Measurements from ENCODE around the gene SLC9A4. TPM values are rescaled to one million over a fixed set of nuclear protein-coding genes. Genes with fewer than 3 reads are reported as not detected.

Gene SLC9A4
- total RNA-seq, 1 donor = not detected

DNA sequence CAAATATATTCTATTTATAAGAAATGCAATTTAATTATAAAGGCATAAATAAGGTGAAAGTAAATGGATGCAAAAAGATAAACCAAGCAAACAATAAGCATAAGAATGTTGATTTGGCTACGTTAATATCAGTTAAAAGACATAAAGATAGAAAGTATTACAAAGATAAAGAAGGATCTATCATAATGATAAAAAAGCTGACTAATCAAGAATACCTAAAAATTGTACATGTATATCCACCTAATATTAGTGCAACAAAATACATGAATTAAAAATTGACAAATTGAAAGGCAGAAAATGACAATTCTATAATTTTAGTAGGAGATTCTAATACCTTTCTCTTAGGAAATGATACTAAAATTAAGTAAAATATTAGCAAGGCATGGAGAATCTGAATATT is 21.5 kb downstream of the SLC9A4 start:
- DNase-seq (ENCODE audit: insufficient read length, low spot score, missing footprints) = no peak
- no peak overlapping the region for H2AFZ ChIP-seq (ENCODE audit: low read length)
- no peak for TF ChIP-seq CTCF (IDR thresholded peaks at IDR 0.05; ENCODE audit: extremely low read depth, low read depth, low read length)

GRCh38 chr2:102498414-102498813 is 25.4 kb downstream of the SLC9A4 start:
- Histone ChIP-seq H3K79me2 (ENCODE audit: insufficient read depth, low read length) (no peaks in the 10 kb centered on the region), H3K4me3 (ENCODE audit: insufficient read depth, low read length) (no peak overlapping the region), H3K9me3 (ENCODE audit: low read depth, low read length) (no peaks in the 10 kb centered on the region), H2AFZ (ENCODE audit: low read length) (no peak overlapping the region), H3K27ac (ENCODE audit: low read depth, low read length) (no peak overlapping the region), H3K27me3 (ENCODE audit: insufficient read depth, low read length) (no peaks in the 10 kb centered on the region), H3K36me3 (ENCODE audit: insufficient read depth, low read length) (no peaks in the 10 kb centered on the region), H3K4me2 (ENCODE audit: insufficient read depth, low read length) (no peak overlapping the region), H4K20me1 (ENCODE audit: insufficient read depth, low read length) (no peaks in the 10 kb centered on the region), H3K4me1 (ENCODE audit: insufficient read depth, low read length) (no peaks in the 10 kb centered on the region)
- no peak for DNase-seq (ENCODE audit: insufficient read length, low spot score, missing footprints)
- no peak for TF ChIP-seq CTCF (IDR thresholded peaks at IDR 0.05; ENCODE audit: extremely low read depth, low read depth, low read length)

More for the DNA sequence above, 21.5 kb downstream of the SLC9A4 start:
- Histone ChIP-seq H3K4me2 (ENCODE audit: insufficient read depth, low read length) (no peak overlapping the region), H3K4me1 (ENCODE audit: insufficient read depth, low read length) (no peaks in the 10 kb centered on the region), H3K27ac (ENCODE audit: low read depth, low read length) (no peak overlapping the region), H3K4me3 (ENCODE audit: insufficient read depth, low read length) (no peak overlapping the region), H4K20me1 (ENCODE audit: insufficient read depth, low read length) (no peaks in the 10 kb centered on the region), H3K79me2 (ENCODE audit: insufficient read depth, low read length) (no peaks in the 10 kb centered on the region), H3K27me3 (ENCODE audit: insufficient read depth, low read length) (no peaks in the 10 kb centered on the region), H3K9me3 (ENCODE audit: low read depth, low read length) (no peaks in the 10 kb centered on the region), H3K36me3 (ENCODE audit: insufficient read depth, low read length) (no peaks in the 10 kb centered on the region)

- H2AFZ ChIP-seq (ENCODE audit: low read length) = no peak overlapping the region
- no peak for TF ChIP-seq CTCF (IDR thresholded peaks at IDR 0.05; ENCODE audit: extremely low read depth, low read depth, low read length)
Measured at GRCh38 chr2:102499558-102499957, 26.5 kb downstream of the SLC9A4 start.

DNA sequence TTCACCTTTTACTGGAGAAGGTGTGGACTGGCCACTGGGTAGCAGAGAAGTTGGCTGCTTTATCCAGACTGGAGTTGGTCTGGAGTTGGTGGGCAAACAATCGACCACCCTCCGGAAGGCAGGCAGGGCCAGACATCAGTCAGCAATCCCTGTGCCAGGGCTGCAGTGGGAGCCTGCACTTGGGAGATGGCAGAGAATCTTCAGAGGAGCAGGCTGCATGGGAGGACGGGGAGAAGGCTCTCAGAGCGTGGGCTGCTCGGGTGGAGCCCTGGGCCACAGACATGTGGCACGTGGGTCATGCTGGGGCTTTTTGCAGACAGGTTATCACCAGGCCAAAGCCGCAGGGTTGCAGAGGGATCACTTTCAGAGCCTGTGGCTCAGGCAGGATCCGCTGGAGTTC is 29.6 kb downstream of the SLC9A4 start:
- H3K9me3 ChIP-seq (ENCODE audit: low read depth, low read length) = no peaks in the 10 kb centered on the region
- no peaks in the 10 kb centered on the region for H4K20me1 ChIP-seq (ENCODE audit: insufficient read depth, low read length)
- H3K79me2 ChIP-seq (ENCODE audit: insufficient read depth, low read length) = no peaks in the 10 kb centered on the region
- H3K27me3 ChIP-seq (ENCODE audit: insufficient read depth, low read length) = no peaks in the 10 kb centered on the region
- no peak for DNase-seq (ENCODE audit: insufficient read length, low spot score, missing footprints)
- H3K36me3 ChIP-seq (ENCODE audit: insufficient read depth, low read length) = no peaks in the 10 kb centered on the region
- no peak overlapping the region for H2AFZ ChIP-seq (ENCODE audit: low read length)
- H3K4me2 ChIP-seq (ENCODE audit: insufficient read depth, low read length) = no peak overlapping the region
- H3K27ac ChIP-seq (ENCODE audit: low read depth, low read length) = no peak overlapping the region
- no peak for TF ChIP-seq CTCF (IDR thresholded peaks at IDR 0.05; ENCODE audit: extremely low read depth, low read depth, low read length)
- no peak overlapping the region for H3K4me3 ChIP-seq (ENCODE audit: insufficient read depth, low read length)
- H3K4me1 ChIP-seq (ENCODE audit: insufficient read depth, low read length) = no peaks in the 10 kb centered on the region

More at GRCh38 chr2:102499558-102499957, 26.5 kb downstream of the SLC9A4 start:
- Histone ChIP-seq H3K4me2 (ENCODE audit: insufficient read depth, low read length) (no peak overlapping the region), H3K4me1 (ENCODE audit: insufficient read depth, low read length) (no peaks in the 10 kb centered on the region), H3K9me3 (ENCODE audit: low read depth, low read length) (no peaks in the 10 kb centered on the region), H3K79me2 (ENCODE audit: insufficient read depth, low read length) (no peaks in the 10 kb centered on the region), H3K4me3 (ENCODE audit: insufficient read depth, low read length) (no peak overlapping the region), H3K36me3 (ENCODE audit: insufficient read depth, low read length) (no peaks in the 10 kb centered on the region), H3K27ac (ENCODE audit: low read depth, low read length) (no peak overlapping the region), H4K20me1 (ENCODE audit: insufficient read depth, low read length) (no peaks in the 10 kb centered on the region), H3K27me3 (ENCODE audit: insufficient read depth, low read length) (no peaks in the 10 kb centered on the region)
- no peak for DNase-seq (ENCODE audit: insufficient read length, low spot score, missing footprints)

All from osteoblast (primary cell).